ENCODE measurements around the gene MED25.

Gene MED25

GRCh38 chr19:49779731-49780555 is 38.1 kb upstream of the MED25 start:
- DNase-seq (ENCODE audit: low spot score), result no peak
- ATAC-seq (ENCODE audit: low read depth), result no peak
- Histone ChIP-seq H3K4me1 (ENCODE audit: insufficient read depth, poor library complexity, severe bottlenecking) (no peaks in the 10 kb centered on the region), H3K36me3 (ENCODE audit: low read depth) (peaks cover 36% of the 10 kb centered on the region), H3K27ac (ENCODE audit: poor library complexity, severe bottlenecking) (no peak overlapping the region), H3K4me3 (ENCODE audit: severe bottlenecking) (no peak overlapping the region), H3K9me3 (ENCODE audit: severe bottlenecking) (no peaks in the 10 kb centered on the region), H3K27me3 (ENCODE audit: insufficient read depth, poor library complexity, severe bottlenecking) (no peaks in the 10 kb centered on the region)
- no peak for TF ChIP-seq CTCF (IDR thresholded peaks at IDR 0.05; ENCODE audit: poor library complexity, severe bottlenecking)

DNA sequence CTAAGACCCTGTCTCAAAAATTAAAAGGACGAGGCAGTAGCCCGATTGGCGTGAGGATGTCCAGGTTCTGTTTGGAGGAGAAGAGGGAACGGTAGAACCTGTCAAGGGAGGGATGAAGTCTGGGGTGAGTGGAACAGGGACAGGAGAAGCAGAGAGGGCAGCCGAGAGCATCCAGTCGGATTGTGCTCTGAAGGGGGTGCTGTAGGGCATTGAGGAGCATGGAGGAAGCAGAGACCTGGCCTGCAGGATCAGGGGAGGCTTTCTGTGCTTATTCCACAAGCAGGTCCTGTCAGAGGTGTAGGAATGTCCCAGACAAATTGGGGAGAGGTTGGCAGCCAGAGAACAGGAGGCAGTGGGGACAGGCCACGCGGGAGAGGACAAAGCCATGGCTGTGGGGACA is 37.2 kb upstream of the MED25 start:
- H3K36me3 ChIP-seq (ENCODE audit: low read depth), result peaks cover 36% of the 10 kb centered on the region
- ATAC-seq (ENCODE audit: low read depth) (no peak), DNase-seq (ENCODE audit: low spot score) (no peak)
- no peak overlapping the region for H3K4me3 ChIP-seq (ENCODE audit: severe bottlenecking)
- H3K9me3 ChIP-seq (ENCODE audit: severe bottlenecking), result no peaks in the 10 kb centered on the region
- no peak overlapping the region for H3K27ac ChIP-seq (ENCODE audit: poor library complexity, severe bottlenecking)
- TF ChIP-seq CTCF (IDR thresholded peaks at IDR 0.05; ENCODE audit: poor library complexity, severe bottlenecking), result no peak
- no peaks in the 10 kb centered on the region for H3K27me3 ChIP-seq (ENCODE audit: insufficient read depth, poor library complexity, severe bottlenecking)
- no peaks in the 10 kb centered on the region for H3K4me1 ChIP-seq (ENCODE audit: insufficient read depth, poor library complexity, severe bottlenecking)

DNA sequence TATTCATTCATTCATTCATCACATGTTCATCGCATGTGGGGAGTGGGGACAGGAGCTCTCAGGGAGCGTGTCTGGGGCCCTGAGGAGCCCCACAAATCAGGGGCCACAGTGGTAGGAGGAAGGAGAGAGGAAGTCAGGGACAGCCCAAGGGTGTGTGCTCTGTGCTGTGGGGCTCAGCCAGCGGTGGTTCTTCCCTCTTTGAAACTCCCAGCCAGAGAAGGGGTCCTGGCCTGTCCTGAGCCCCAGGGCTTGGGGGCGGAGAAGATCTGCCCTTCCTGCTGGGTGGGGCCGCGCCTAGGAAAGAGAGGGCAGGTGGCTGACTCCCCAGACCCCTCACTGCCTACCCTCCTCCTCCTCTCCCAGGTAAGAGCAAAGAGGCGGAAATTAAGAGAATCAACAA is 36.7 kb upstream of the MED25 start:
- ATAC-seq (ENCODE audit: low read depth) (no peak), DNase-seq (ENCODE audit: low spot score) (no peak)
- no peak overlapping the region for H3K4me3 ChIP-seq (ENCODE audit: severe bottlenecking)
- H3K9me3 ChIP-seq (ENCODE audit: severe bottlenecking), result no peaks in the 10 kb centered on the region
- H3K27me3 ChIP-seq (ENCODE audit: insufficient read depth, poor library complexity, severe bottlenecking), result no peaks in the 10 kb centered on the region
- TF ChIP-seq CTCF (IDR thresholded peaks at IDR 0.05; ENCODE audit: poor library complexity, severe bottlenecking), result no peak
- no peaks in the 10 kb centered on the region for H3K4me1 ChIP-seq (ENCODE audit: insufficient read depth, poor library complexity, severe bottlenecking)
- H3K27ac ChIP-seq (ENCODE audit: poor library complexity, severe bottlenecking), result no peak overlapping the region
- peaks cover 36% of the 10 kb centered on the region for H3K36me3 ChIP-seq (ENCODE audit: low read depth)

GRCh38 chr19:49782515-49782914 is 35.6 kb upstream of the MED25 start:
- Histone ChIP-seq H3K4me3 (ENCODE audit: severe bottlenecking) (no peak overlapping the region), H3K9me3 (ENCODE audit: severe bottlenecking) (no peaks in the 10 kb centered on the region), H3K27ac (ENCODE audit: poor library complexity, severe bottlenecking) (no peak overlapping the region), H3K36me3 (ENCODE audit: low read depth) (peaks cover 38% of the 10 kb centered on the region), H3K4me1 (ENCODE audit: insufficient read depth, poor library complexity, severe bottlenecking) (no peaks in the 10 kb centered on the region), H3K27me3 (ENCODE audit: insufficient read depth, poor library complexity, severe bottlenecking) (no peaks in the 10 kb centered on the region)
- no peak for ATAC-seq (ENCODE audit: low read depth)
- DNase-seq (ENCODE audit: low spot score), result no peak
- TF ChIP-seq CTCF (IDR thresholded peaks at IDR 0.05; ENCODE audit: poor library complexity, severe bottlenecking), result no peak

DNA sequence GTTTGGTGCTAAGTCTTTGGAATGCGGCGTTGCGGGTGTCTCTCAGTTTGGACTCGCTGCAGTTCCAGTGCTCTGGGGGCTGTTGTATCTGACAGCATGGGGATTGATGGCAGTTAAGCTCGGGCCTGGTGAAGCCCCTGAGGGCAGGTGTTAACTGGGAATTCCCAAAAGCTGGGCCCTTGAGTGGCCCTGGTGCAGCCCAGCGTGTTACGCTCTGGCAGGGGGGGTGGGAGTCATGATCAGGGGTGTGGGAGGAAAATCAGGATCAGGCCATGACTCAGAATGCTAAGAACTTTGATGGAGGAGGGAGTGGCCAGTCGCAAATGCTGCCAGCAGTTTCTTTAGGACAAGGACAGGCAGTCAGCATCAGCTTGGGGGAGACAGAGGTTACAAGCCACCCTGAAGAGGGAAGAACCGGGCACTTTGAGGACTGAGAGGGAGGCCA is 31.7 kb upstream of the MED25 start:
- no peaks in the 10 kb centered on the region for H3K4me1 ChIP-seq (ENCODE audit: insufficient read depth, poor library complexity, severe bottlenecking)
- ATAC-seq (ENCODE audit: low read depth) (peak; percentile 42; the same call in 1 of the 3 replicates), DNase-seq (ENCODE audit: low spot score) (no peak)
- H3K4me3 ChIP-seq (ENCODE audit: severe bottlenecking), result no peak overlapping the region
- TF ChIP-seq CTCF (IDR thresholded peaks at IDR 0.05; ENCODE audit: poor library complexity, severe bottlenecking), result no peak
- no peaks in the 10 kb centered on the region for H3K27me3 ChIP-seq (ENCODE audit: insufficient read depth, poor library complexity, severe bottlenecking)
- peak overlapping the region; percentile 8 for H3K27ac ChIP-seq (ENCODE audit: poor library complexity, severe bottlenecking)
- peaks cover 44% of the 10 kb centered on the region for H3K36me3 ChIP-seq (ENCODE audit: low read depth)
- no peaks in the 10 kb centered on the region for H3K9me3 ChIP-seq (ENCODE audit: severe bottlenecking)
